ENCODE measurements around the gene DEXI. TPM values are rescaled to one million over a fixed set of nuclear protein-coding genes. Genes with fewer than 3 reads are reported as not detected.

Gene DEXI
- polyA plus RNA-seq, 3 donors = 4.9 to 10.8 (median 6.8) TPM

GRCh38 chr16:10931134-10931533, 11.1 kb downstream of the DEXI start:
- no peak for DNase-seq
- intact Hi-C loops (cut with micrococcal nuclease) = no loop called here
- Mint-ChIP-seq H3K4me3 (no peak overlapping the region), H3K4me1 (peaks cover 41% of the 10 kb centered on the region), H3K9me3 (peaks cover 0 to 1% (median 0%) of the 10 kb centered on the region in 7 donors), H3K27me3 (ENCODE audit: low read depth in 3 of 3) (peaks cover 0 to 2% (median 0%) of the 10 kb centered on the region in 3 donors), H3K36me3 (peaks cover 25 to 47% of the 10 kb centered on the region in 2 donors), H3K27ac (peak overlapping the region in 3 of 7 donors; percentile 26 to 38 (median 36))
- Histone ChIP-seq H3K27ac (ENCODE audit: low read depth in 1 of 2, low read length in 2 of 2) (no peak overlapping the region), H3K9me3 (replicated peaks in 1 of 2; ENCODE audit: control insufficient read depth in 1 of 2, insufficient read depth in 1 of 2, low read length in 2 of 2) (no peaks in the 10 kb centered on the region), H3K4me1 (ENCODE audit: control insufficient read depth in 1 of 2, insufficient read depth in 2 of 2, low read length in 2 of 2) (peaks cover 8 to 11% of the 10 kb centered on the region in 2 donors), H3K79me2 (ENCODE audit: insufficient read depth, low read length) (peaks cover 7% of the 10 kb centered on the region), H3K4me3 (replicated peaks in 1 of 3; ENCODE audit: low read depth in 2 of 3, low read length in 3 of 3) (no peak overlapping the region), H3K4me2 (replicated peaks; ENCODE audit: extremely low read depth, low read length, poor library complexity, severe bottlenecking) (no peak overlapping the region), H4K20me1 (ENCODE audit: insufficient read depth, low read length) (peaks cover 100% of the 10 kb centered on the region), H2AFZ (ENCODE audit: insufficient read depth, low read depth, low read length, poor library complexity, severe bottlenecking) (no peak overlapping the region), H3K27me3 (ENCODE audit: control insufficient read depth in 2 of 2, insufficient read depth in 2 of 2, low read length in 2 of 2) (no peaks in the 10 kb centered on the region), H3K9ac (ENCODE audit: insufficient read depth, low read length, poor library complexity, severe bottlenecking) (no peak overlapping the region), H3K36me3 (replicated peaks in 1 of 2; ENCODE audit: control insufficient read depth in 1 of 2, insufficient read depth in 2 of 2, low read length in 2 of 2) (peaks cover 16 to 40% of the 10 kb centered on the region in 2 donors)
- TF ChIP-seq CTCF (IDR thresholded peaks at IDR 0.05) = no peak
- 82% methylated on average over 1 of the region's 7 CpGs for WGBS (ENCODE audit: insufficient coverage)

- Mint-ChIP-seq H3K4me1 (peaks cover 37% of the 10 kb centered on the region), H3K27me3 (ENCODE audit: low read depth in 3 of 3) (peaks cover 0 to 3% (median 0%) of the 10 kb centered on the region in 3 donors), H3K27ac (peak overlapping the region in 2 of 7 donors; percentile 31 to 38), H3K9me3 (peaks cover 0 to 1% (median 0%) of the 10 kb centered on the region in 7 donors), H3K4me3 (no peak overlapping the region), H3K36me3 (peaks cover 28 to 48% of the 10 kb centered on the region in 2 donors)
- Histone ChIP-seq H3K4me1 (ENCODE audit: control insufficient read depth in 1 of 2, insufficient read depth in 2 of 2, low read length in 2 of 2) (peaks cover 7 to 8% of the 10 kb centered on the region in 2 donors), H3K4me2 (replicated peaks; ENCODE audit: extremely low read depth, low read length, poor library complexity, severe bottlenecking) (no peak overlapping the region), H3K36me3 (replicated peaks in 1 of 2; ENCODE audit: control insufficient read depth in 1 of 2, insufficient read depth in 2 of 2, low read length in 2 of 2) (peaks cover 20 to 43% of the 10 kb centered on the region in 2 donors), H3K27ac (ENCODE audit: low read depth in 1 of 2, low read length in 2 of 2) (no peak overlapping the region), H2AFZ (ENCODE audit: insufficient read depth, low read depth, low read length, poor library complexity, severe bottlenecking) (no peak overlapping the region), H3K79me2 (ENCODE audit: insufficient read depth, low read length) (peaks cover 7% of the 10 kb centered on the region), H3K9ac (ENCODE audit: insufficient read depth, low read length, poor library complexity, severe bottlenecking) (no peak overlapping the region), H3K9me3 (replicated peaks in 1 of 2; ENCODE audit: control insufficient read depth in 1 of 2, insufficient read depth in 1 of 2, low read length in 2 of 2) (no peaks in the 10 kb centered on the region), H4K20me1 (ENCODE audit: insufficient read depth, low read length) (peaks cover 100% of the 10 kb centered on the region), H3K4me3 (replicated peaks in 1 of 3; ENCODE audit: low read depth in 2 of 3, low read length in 3 of 3) (no peak overlapping the region), H3K27me3 (ENCODE audit: control insufficient read depth in 2 of 2, insufficient read depth in 2 of 2, low read length in 2 of 2) (no peaks in the 10 kb centered on the region)
- intact Hi-C loops (cut with micrococcal nuclease) = no loop called here
- 11% methylated on average over 1 of the region's 2 CpGs for WGBS (ENCODE audit: insufficient coverage)
- no peak for TF ChIP-seq CTCF (IDR thresholded peaks at IDR 0.05)
- DNase-seq = no peak
Observed at GRCh38 chr16:10930755-10931093, 11.5 kb downstream of the DEXI start.

Measured in CD14-positive monocyte (primary cell).